Stimulated activated CD4-positive, alpha-beta T cell treated with anti-CD3 and anti-CD28 coated beads, Interleukin-4, amount 100 ng/mL, for 48 hours (primary cell): ENCODE measurements around the gene CRYGN.

ENCODE experiments used
- DNase-seq, 2 donors: peaks; one replicate each; pipeline ENCODE4 v3.0.0-alpha.2; 2020; ENCODE audit warnings: low read depth in 2 of 2

Gene CRYGN

GRCh38 chr7:151439855-151440798 is at the start of gene CRYGN:
Gene CRYGN (minus strand): TSS chr7:151440141. CDS start chr7:151439917, 224 bp downstream.
- no peak for DNase-seq

- no peak for DNase-seq
Observed at GRCh38 chr7:151489498-151489897, 49.6 kb upstream of the CRYGN start.

- no peak for DNase-seq
Observed at GRCh38 chr7:151488096-151488495, 48.2 kb upstream of the CRYGN start.

- DNase-seq = no peak
Observed at GRCh38 chr7:151487228-151487627, 47.3 kb upstream of the CRYGN start.

GRCh38 chr7:151486074-151486473 is 46.1 kb upstream of the CRYGN start:
- DNase-seq = no peak

GRCh38 chr7:151484971-151485707 is 45.2 kb upstream of the CRYGN start:
- DNase-seq = peak in 1 of 2 donors; percentile 18

GRCh38 chr7:151483711-151483983 is 43.7 kb upstream of the CRYGN start:
- DNase-seq = no peak

- DNase-seq = no peak
Observed at GRCh38 chr7:151482883-151483710, 43.2 kb upstream of the CRYGN start.

- no peak for DNase-seq
Observed at GRCh38 chr7:151481650-151482505, 41.9 kb upstream of the CRYGN start.

- DNase-seq = no peak
Observed at GRCh38 chr7:151477867-151478266, 37.9 kb upstream of the CRYGN start.

GRCh38 chr7:151472644-151473380 is 32.9 kb upstream of the CRYGN start:
- DNase-seq = no peak

- no peak for DNase-seq
Observed at GRCh38 chr7:151470711-151471110, 30.8 kb upstream of the CRYGN start.

GRCh38 chr7:151469281-151469680 is 29.3 kb upstream of the CRYGN start:
- DNase-seq = no peak

GRCh38 chr7:151468217-151469018 is 28.5 kb upstream of the CRYGN start:
- no peak for DNase-seq

- DNase-seq = no peak
Observed at GRCh38 chr7:151465169-151465568, 25.2 kb upstream of the CRYGN start.

GRCh38 chr7:151462306-151462779 is 22.4 kb upstream of the CRYGN start:
- DNase-seq = no peak

GRCh38 chr7:151461942-151462230 is 21.9 kb upstream of the CRYGN start:
- no peak for DNase-seq

GRCh38 chr7:151461096-151461941 is 21.4 kb upstream of the CRYGN start:
- DNase-seq = no peak

- DNase-seq = no peak
Observed at GRCh38 chr7:151460474-151460855, 20.5 kb upstream of the CRYGN start.
